Breast epithelium (tissue), 4 donors: ENCODE data around the gene ELMO2. TPM values are rescaled to one million over a fixed set of nuclear protein-coding genes. Genes with fewer than 3 reads are reported as not detected.

Experiments
- DNase-seq, 2 donors: peaks; one replicate each; pipeline ENCODE4 v3.0.0-alpha.2; 2019; ENCODE audit warnings: low spot score in 2 of 2
- H3K27ac ChIP-seq, 2 donors: fragments of 200-600 bp; sonication (generic) in 1 of 2; one replicate each; pipeline ENCODE4 v1.5.1; 2016 to 2019; ENCODE audit warnings: mild to moderate bottlenecking in 1 of 2
- H3K27me3 ChIP-seq, 2 donors: fragments of 200-600 bp; sonication (generic) in 1 of 2; one replicate each; pipeline versions ENCODE4 v1.5.1 to v1.6.0; 2017 to 2019; ENCODE audit warnings: control low read depth in 1 of 2, mild to moderate bottlenecking in 1 of 2
- H3K36me3 ChIP-seq: fragments of 200-600 bp; one replicate; pipeline ENCODE4 v1.5.1; 2019
- H3K4me1 ChIP-seq, 2 donors: fragments of 200-600 bp; sonication (generic); one replicate each; pipeline ENCODE4 v1.5.1; 2016 to 2019; ENCODE audit warnings: control low read depth in 1 of 2
- H3K4me3 ChIP-seq, 3 donors: fragments of 200-600 bp; sonication (generic); 1 replicate in 2 of 3; 2 replicates in 1 of 3; pipeline ENCODE4 v1.5.1; 2016 to 2019; ENCODE audit warnings: mild to moderate bottlenecking in 3 of 3, moderate library complexity in 2 of 3
- H3K9me3 ChIP-seq, 2 donors: fragments of 200-600 bp; sonication (generic) in 1 of 2; one replicate each; pipeline ENCODE4 v1.5.1; 2016 to 2019; ENCODE audit warnings: control low read depth in 1 of 2
- POLR2A ChIP-seq: fragments of 450-650 bp; IDR thresholded peaks from one replicate; pipeline ENCODE4 v1.6.1; 2016; ENCODE audit warnings: antibody characterized with exemption, mild to moderate bottlenecking, moderate library complexity
- POLR2AphosphoS5 ChIP-seq, 3 donors: sonication (generic); formaldehyde crosslinking; IDR thresholded peaks; one replicate each; pipeline ENCODE4 v1.6.1; 2017; ENCODE audit warnings: antibody characterized with exemption in 3 of 3
- intact Hi-C: fragments of 100-400 bp; cut with DNase I; formaldehyde crosslinking; loops from one replicate; pipeline ENCODE4 v1.15.1; 2023; ENCODE audit warnings: low total_unique reads
- total RNA-seq, 3 donors: library from RNA; depleted of rRNA; stranded (reverse); fragments of >200 nt; gene quantifications; one replicate each; pipeline ENCODE4 v1.1.0, GENCODE V29; 2016
- TF ChIP-seq, protein P1 (sequence below), 3 donors: fragments of 450-650 bp; IDR thresholded peaks; one replicate each; pipeline ENCODE4 v1.5.1; 2016 to 2017; ENCODE audit warnings: antibody characterized with exemption in 3 of 3, mild to moderate bottlenecking in 3 of 3, moderate library complexity in 3 of 3

Gene ELMO2
- total RNA-seq, 3 donors from 2014 or later, result 41.0 to 63.3 (median 50.8) TPM

DNA sequence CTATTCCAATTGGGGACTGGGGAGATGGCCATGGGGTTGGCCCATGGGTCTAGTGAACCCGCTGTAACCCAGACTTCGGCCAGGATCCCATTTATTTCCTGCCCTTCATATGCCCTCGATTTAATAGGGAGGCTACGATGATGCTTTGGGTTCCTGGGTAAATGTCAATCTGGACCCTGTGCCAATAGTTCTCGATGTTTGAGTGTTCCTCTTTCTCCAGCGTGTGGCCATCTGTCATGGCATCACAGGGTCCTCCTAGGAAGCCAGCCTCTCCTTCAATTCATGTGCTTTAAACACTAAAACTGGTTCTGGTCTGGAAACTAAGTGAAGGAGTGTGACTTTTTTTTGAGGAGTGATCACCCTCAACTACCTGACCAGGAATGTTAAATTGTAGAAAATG, 28.7 kb upstream of the ELMO2 start:
- Histone ChIP-seq H3K36me3 (no peaks in the 10 kb centered on the region), H3K27me3 (peaks cover 0 to 14% of the 10 kb centered on the region in 2 donors), H3K4me1 (no peaks in the 10 kb centered on the region), H3K4me3 (no peak overlapping the region), H3K9me3 (no peaks in the 10 kb centered on the region), H3K27ac (no peak overlapping the region)
- intact Hi-C loops, result no loop called here
- no peak for DNase-seq
- no peak for TF ChIP-seq POLR2AphosphoS5 (IDR thresholded peaks at IDR 0.05)
- no peak for TF ChIP-seq POLR2A
- TF ChIP-seq, protein P1, sequence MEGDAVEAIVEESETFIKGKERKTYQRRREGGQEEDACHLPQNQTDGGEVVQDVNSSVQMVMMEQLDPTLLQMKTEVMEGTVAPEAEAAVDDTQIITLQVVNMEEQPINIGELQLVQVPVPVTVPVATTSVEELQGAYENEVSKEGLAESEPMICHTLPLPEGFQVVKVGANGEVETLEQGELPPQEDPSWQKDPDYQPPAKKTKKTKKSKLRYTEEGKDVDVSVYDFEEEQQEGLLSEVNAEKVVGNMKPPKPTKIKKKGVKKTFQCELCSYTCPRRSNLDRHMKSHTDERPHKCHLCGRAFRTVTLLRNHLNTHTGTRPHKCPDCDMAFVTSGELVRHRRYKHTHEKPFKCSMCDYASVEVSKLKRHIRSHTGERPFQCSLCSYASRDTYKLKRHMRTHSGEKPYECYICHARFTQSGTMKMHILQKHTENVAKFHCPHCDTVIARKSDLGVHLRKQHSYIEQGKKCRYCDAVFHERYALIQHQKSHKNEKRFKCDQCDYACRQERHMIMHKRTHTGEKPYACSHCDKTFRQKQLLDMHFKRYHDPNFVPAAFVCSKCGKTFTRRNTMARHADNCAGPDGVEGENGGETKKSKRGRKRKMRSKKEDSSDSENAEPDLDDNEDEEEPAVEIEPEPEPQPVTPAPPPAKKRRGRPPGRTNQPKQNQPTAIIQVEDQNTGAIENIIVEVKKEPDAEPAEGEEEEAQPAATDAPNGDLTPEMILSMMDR (IDR thresholded peaks at IDR 0.05), result no peak

DNA sequence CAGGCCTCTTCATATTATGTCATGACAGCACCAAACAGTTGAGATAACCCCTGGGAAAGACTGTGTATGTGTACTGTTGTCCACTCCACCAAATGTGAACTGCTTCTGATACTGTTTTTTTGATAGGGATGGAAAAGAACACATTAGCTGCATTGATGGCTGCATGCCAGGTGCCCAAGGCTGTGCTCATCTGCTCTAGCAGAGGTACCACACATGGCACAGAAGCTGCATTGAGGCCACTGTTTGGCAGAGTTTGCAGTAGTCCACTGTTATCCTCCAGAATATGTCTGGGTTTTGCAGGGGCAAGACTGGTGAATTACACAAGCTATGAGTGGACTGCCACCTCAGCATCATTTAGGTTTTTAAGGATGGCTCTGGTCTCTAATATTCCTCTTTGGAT, 28.2 kb upstream of the ELMO2 start:
- Histone ChIP-seq H3K27me3 (peaks cover 0 to 14% of the 10 kb centered on the region in 2 donors), H3K9me3 (no peaks in the 10 kb centered on the region), H3K36me3 (no peaks in the 10 kb centered on the region), H3K4me3 (no peak overlapping the region), H3K4me1 (no peaks in the 10 kb centered on the region), H3K27ac (no peak overlapping the region)
- no peak for DNase-seq
- TF ChIP-seq POLR2A (no peak), POLR2AphosphoS5 (IDR thresholded peaks at IDR 0.05) (no peak)
- TF ChIP-seq, protein P1 (IDR thresholded peaks at IDR 0.05), result no peak
- intact Hi-C loops, result no loop called here

DNA sequence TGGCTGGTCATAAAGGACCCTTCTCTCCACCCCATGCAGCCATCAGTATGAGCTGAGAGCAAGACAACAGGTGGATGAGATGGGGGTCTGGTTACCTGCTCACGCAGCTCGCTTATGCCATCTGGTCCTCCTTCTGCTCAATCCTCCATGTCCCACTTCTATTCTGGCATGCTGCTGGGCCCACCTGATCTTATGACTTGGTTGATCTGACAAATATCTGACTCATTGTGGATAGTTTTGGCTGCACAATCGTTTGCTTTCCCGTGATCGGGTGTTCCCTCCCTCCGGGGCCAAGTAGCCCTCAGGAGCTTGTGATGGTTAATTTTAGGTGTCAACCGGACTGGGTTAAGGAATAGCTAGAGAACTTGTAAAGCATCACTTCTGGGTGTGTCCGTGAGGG, 26.6 kb upstream of the ELMO2 start:
- intact Hi-C loops, result no loop called here
- Histone ChIP-seq H3K27me3 (peaks cover 0 to 14% of the 10 kb centered on the region in 2 donors), H3K27ac (no peak overlapping the region), H3K36me3 (no peaks in the 10 kb centered on the region), H3K9me3 (no peaks in the 10 kb centered on the region), H3K4me1 (no peaks in the 10 kb centered on the region), H3K4me3 (no peak overlapping the region)
- no peak for DNase-seq
- TF ChIP-seq POLR2A (no peak), POLR2AphosphoS5 (IDR thresholded peaks at IDR 0.05) (no peak)
- TF ChIP-seq, protein P1 (IDR thresholded peaks at IDR 0.05), result no peak

DNA sequence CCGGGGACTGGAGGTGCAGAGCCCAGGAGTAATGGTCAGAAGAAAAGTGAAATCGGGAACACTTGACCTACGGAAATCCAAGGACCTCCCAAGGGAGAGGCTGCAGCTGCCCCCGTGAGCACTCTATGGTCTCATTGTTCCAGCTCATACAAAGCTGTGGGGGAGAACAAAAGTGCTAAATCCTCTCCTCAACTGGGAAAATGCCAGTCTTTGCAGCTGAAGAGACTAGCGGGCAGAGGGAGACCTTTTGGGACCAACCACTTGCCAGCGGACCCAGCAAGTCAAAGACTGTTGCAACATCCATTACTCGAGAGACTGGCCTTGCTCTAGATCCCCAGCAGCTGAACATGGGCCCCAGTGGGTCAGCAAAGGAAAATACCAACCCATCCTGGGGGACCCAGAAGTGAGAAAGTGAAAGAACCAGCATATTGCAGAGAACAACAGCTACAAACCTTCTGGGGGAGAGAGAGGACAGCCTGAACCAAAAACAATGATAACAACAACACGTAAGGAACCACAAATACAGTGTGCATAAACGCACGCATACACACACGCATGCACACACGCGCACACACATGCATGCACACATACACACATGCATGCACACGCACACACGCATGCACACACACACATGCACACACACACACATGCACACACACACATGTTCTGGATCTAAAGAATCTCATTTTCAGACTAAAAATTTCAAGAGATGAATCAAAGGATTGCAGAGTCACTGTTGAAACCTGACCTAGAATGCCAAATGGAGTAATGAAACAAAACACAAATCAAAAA, 24.7 kb upstream of the ELMO2 start:
- no peaks in the 10 kb centered on the region for H3K9me3 ChIP-seq
- no peak overlapping the region for H3K4me3 ChIP-seq
- peaks cover 0 to 14% of the 10 kb centered on the region in 2 donors for H3K27me3 ChIP-seq
- no peaks in the 10 kb centered on the region for H3K36me3 ChIP-seq
- H3K27ac ChIP-seq, result no peak overlapping the region
- no peaks in the 10 kb centered on the region for H3K4me1 ChIP-seq
- DNase-seq, result no peak
- intact Hi-C loops, result no loop called here
- TF ChIP-seq POLR2AphosphoS5 (IDR thresholded peaks at IDR 0.05) (no peak), POLR2A (no peak)
- TF ChIP-seq, protein P1 (IDR thresholded peaks at IDR 0.05), result no peak

DNA sequence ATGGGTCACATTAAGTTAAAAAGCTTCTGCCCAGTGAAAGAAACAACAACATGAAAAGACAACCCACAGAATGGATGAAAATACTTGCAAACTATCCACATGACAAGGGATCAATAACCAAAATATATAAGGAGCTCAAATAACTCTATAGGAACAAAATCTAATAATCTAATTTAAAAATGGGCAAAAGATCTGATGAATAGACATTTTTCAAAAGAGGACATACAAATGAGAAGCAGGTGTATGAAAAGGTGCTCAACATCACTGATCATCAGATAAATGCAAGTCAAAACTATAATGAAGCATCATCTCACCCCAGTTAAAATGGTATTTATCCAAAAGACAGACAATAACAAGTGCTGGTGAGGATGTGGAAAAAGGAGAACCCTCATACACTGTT, 21.0 kb upstream of the ELMO2 start:
- H3K4me1 ChIP-seq, result no peaks in the 10 kb centered on the region
- intact Hi-C loops, result no loop called here
- DNase-seq, result no peak
- peaks cover 0 to 6% of the 10 kb centered on the region in 2 donors for H3K27me3 ChIP-seq
- no peak overlapping the region for H3K27ac ChIP-seq
- no peaks in the 10 kb centered on the region for H3K9me3 ChIP-seq
- no peak overlapping the region for H3K4me3 ChIP-seq
- TF ChIP-seq POLR2AphosphoS5 (IDR thresholded peaks at IDR 0.05) (no peak), POLR2A (no peak)
- TF ChIP-seq, protein P1 (IDR thresholded peaks at IDR 0.05), result no peak
- H3K36me3 ChIP-seq, result no peaks in the 10 kb centered on the region
